SKM-1 (cell line): ENCODE measurements around the gene PRKAG2.
"Not testable (repeated sequence)": the region's sequence is repeated elsewhere in the genome, so short reads cannot be mapped to it uniquely, and the experiment has no call there.

Source experiments
- DNase-seq: peaks from one replicate; lab custom pipeline; 2025; ENCODE audit not compliant: unreplicated experiment; lab: John Stamatoyannopoulos, UW

The PRKAG2 gene

DNA sequence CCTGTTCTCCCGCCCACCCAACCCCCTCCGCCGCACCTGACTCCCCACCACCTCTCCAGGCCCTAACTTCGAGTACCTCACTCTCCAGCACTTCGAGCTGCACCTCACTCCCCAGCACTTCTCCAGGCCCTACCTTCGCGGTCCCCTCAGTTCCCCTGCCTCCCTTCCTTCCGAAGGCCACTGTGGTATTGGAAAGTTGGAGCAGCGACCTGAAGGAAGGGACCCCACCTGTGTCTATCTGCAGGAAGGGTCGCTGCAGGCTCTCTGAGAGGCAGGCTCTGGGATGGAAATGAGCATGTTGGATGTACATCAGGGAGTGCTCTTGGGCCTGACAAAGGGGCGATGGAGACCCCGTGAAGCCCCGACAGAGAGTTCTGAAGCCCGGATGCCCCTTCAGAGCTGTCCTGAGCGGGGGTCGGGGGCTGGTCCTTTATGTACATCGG, 122.2 kb downstream of the PRKAG2 start:
- no peak for DNase-seq

DNA sequence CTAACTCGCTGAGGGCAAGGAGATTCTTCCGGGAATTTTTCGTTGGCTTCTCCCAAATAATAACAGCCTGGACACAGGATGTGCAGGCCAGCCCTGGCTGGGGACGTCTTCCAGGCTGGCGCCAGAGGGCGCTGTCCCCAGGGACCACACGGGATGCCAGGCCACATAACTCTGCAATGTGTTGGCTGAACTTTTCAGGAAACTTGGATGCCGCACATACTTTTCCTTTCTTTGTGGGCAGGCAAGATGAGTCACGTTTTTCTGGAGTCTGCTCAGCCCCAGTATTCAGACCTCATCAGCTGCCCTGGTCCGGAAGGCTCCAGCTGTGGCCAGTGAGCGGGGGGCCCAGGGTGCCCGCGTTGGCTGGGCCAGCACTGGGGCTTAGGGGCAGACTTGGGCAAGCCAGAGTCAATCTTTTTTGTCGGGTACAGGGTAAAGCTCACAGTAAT, 122.7 kb downstream of the PRKAG2 start:
- DNase-seq, result no peak

DNA sequence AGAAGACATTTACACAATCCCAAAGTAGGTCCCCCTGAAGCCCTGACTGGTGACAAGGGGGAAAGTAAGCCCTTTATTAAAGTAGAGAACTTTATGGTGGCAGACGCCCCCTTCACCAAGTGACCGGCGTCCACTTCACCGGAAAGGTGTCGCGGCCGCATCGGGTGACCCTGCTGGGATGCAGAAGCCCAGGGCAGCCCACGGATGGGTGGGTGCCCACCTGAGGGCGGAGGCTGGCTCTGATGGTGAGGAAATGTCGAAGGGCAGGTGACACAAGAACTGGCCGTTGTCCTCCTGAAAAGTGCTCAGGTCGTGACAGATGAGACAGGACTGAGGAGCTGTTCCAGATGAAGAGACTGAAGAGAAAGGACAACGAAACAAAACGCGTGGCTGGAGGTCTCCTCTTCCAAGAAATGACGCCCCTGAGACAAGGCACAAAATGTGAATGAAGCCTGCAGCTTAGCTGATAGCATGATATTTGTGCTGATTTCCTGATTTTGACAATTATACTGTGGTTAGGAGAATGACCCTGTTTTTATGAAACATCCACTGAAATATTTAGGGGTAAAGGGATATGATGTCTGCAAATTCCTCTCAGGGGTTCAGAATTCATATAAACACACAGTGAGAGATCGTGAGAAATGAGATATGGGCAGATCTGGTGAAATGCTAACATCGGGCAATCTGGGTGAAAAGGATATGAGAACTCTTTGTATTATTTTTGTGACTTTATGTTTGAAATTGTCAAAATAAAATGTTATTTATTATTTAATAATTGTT, 123.9 kb downstream of the PRKAG2 start:
- no peak for DNase-seq

DNA sequence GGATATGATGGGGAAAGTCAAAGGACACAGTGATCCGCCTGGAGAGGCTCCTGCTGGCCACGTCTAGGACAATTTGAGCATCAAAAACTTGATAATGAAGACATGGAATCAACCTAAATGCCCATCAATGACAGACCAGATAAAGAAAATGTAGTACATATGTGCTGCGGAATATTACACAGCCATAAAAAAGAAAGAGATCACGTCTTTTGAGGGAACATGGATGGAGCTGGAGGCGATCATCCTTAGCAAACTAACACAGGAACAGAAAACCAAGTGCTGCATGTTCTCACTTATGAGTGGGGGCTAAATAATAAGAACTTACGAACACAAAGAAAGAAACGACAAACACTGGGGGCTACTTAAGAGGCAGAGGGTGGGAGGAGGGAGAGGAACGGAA, 124.9 kb downstream of the PRKAG2 start:
- DNase-seq, result no peak

DNA sequence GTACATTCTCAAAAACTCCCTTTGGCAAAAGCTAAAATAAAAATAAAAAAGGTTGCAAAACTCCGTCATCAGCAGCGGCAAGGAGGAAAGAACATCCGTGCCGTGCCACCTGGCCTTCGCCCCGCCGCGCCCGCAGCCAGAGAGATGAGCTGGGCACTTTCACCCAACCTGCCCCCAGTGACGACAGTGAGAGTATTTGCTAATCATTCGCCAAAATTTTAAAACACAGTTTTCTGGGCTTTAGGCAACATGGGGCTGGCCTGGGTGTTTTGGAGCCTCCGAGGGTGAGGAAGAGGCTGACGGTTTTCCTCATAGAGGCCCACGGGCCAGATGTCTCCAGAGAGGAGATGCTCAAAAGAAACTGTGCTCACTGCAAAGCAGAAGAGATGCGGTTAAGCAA, 128.2 kb downstream of the PRKAG2 start:
- DNase-seq, result no peak

DNA sequence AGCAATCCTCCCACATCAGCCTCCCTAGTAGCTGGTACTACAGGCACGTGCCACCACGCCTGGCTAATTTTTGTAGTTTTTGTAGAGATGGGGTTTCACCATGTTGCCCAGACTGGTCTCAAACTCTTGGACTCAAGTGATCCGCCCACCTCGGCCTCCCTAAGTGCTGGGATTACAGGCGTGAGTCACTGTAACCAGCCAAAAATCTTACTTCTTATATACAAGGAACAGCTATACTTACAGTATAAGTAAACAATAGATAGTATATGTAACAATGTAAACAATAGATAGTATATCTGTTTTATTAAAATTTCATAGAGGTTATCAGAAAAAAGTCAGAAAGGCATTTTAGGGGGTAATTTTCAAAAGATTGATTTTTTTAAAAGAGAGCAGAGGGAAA, 128.9 kb downstream of the PRKAG2 start:
- not testable (repeated sequence) for DNase-seq

DNA sequence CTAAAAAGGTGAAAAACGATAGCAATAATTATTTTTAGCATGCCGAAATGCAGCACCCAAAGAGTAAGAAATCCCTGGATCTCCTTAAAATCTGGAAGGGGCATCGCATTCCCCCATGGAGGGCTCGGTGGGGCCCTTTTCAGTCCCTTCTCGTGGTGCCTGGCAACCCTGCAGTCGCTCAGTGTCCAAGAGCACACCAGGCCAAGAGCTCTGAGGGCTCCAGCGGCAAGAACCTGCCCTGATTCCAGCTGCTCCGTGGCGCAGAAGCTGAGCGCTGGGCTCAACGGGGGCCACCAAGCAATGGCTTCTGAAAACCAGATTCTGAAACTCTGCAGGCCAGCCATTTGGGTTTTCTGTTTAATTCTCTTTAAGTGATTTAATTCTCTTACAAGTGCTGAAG, 131.2 kb downstream of the PRKAG2 start:
- DNase-seq, result no peak

DNA sequence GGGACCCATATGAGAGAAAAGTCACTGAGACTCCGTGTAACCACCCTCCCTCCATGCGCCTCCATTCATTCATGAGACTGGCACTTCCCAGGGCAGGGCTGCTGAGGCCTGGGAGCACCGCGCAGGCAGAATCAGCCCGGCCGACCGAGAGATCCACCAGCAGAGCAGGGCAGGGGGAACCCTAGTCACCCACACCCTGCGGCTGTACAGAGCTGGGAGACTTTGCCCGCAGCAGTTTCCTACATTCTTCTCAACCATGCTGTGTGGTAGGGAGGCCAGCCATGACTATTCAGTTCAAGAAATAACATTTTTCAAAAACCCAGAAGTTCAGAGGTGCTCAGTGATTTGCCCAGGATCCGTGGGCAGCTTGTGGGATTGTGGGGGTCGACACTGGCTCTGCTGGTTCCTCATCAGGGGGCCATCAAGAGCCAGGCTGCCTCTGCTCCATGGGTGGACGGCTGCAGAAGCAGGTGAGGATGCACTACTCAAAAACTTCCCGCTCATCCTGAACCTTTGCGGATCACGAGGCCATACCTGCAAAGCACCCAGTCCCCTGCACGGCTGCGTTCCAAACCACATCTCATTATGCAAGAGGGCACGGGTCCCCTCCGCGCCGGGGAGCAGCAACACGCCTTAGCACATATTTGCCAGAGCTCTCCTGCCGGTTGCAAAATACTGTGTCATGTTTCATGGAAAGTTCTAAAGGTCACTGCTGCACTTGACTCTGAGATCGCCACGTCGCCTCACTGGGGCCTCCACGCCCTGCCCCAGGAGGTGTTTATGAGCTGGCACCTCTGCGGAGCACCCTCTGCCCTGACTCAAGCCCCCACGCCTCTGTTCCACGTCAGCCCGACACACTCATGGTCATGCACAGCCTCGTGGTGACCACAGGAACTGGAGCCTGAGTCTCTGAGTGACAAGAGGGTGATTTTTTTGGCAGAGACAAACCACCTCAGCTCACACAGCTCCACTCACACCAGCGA, 132.0 kb downstream of the PRKAG2 start:
- no peak for DNase-seq

DNA sequence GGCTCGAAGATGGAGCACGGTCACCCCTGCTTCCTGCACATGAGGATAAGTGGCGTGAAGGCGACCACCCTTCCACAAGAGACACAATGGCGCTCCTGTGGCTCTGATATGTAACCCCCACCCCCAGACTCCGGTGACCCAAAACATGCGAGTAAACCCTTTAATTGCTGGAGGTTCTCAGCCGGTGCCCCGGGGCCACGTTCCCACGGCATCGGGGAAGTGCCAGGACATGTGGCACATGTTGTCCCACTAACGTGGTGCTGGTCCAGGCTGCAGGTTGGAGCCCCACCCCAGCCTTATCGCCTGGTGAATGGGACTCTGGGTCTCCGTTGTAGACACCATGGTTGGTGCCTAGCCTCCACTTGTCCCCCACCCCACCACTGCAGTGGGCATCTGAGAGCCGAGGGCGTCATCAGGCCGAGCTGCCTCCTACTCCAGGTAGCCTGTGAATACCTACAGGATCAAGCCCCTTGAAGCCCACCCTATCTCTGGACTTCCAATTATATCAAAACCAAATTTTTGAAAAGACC, 132.8 kb downstream of the PRKAG2 start:
- DNase-seq, result no peak

DNA sequence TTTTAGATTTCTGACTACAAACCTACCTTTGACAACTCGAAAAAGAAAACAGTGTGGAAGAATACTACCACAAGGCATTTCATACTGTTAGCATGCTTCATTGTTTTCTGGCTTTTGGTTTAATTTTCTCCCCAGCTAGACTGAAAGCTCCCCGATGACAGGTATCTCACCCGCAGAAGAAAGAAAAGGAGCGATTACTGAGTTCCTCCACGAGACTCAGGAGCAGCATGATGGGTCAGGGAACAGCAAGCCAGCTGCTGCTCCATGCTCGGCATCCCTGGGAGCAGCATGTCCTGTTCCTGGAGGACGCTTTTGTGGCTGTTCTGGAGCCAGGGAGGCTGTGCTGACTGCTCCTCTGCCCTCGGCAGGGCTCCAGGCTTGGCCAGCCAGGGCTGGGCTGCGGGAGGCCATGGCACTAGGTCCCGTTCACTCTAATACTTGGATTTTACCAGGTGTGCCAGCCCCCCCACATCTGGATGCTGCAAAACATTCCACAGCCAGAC, 133.4 kb downstream of the PRKAG2 start:
- DNase-seq, result no peak

DNA sequence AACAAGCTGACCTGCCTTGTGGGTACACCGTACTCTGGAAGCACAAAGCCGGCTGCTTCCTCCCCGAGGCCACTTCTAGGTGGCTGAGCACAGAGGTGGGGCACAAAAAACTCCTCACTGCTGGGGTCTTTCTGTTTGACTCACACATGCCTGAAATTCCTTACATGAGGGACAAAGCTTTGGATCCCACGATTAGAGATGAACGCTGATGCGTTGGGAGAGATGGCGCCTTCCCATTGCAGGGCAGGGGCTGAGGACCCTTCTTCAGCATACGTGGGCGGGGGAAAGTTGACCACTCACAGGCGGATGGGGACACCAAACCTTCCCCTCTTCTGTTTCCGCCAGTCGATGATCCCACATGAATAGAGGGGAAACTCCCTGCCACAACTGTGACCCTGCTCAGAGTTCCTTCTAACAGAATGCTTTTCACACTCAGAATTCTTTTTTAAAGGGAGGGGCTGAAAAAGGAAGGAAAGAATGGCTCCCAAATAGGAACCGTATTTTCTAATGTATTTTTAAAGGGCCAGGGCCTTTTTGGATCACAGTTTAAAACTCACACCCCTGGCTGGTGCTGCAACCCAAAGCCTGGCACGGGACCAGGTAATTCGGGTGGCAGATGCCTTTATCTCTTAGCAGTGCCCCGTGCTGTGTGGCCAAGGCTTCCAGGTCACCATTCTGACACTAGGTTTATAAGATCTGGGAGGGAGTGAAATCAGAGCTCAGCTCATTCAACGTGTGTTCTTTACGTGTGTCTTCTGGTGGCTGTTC, 134.0 kb downstream of the PRKAG2 start:
- no peak for DNase-seq

DNA sequence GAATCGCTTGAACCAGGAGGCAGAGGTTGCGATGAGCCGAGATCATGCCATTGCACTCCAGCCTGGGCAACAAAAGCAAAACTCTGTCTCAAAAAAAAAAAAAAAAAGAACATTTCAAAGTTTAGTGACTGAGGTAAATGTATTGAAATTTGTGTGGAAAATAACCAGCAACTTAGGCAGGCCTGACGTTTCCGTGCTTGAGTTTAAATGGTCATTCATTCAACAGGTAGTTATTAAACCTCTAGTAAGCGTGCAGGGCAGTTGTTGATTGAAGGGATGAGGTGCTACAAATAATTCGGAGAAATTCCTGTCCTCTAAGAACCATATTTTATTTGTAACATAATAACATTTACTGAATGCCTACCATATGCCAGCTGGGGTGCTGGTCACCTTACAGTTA, 135.3 kb downstream of the PRKAG2 start:
- DNase-seq, result no peak

DNA sequence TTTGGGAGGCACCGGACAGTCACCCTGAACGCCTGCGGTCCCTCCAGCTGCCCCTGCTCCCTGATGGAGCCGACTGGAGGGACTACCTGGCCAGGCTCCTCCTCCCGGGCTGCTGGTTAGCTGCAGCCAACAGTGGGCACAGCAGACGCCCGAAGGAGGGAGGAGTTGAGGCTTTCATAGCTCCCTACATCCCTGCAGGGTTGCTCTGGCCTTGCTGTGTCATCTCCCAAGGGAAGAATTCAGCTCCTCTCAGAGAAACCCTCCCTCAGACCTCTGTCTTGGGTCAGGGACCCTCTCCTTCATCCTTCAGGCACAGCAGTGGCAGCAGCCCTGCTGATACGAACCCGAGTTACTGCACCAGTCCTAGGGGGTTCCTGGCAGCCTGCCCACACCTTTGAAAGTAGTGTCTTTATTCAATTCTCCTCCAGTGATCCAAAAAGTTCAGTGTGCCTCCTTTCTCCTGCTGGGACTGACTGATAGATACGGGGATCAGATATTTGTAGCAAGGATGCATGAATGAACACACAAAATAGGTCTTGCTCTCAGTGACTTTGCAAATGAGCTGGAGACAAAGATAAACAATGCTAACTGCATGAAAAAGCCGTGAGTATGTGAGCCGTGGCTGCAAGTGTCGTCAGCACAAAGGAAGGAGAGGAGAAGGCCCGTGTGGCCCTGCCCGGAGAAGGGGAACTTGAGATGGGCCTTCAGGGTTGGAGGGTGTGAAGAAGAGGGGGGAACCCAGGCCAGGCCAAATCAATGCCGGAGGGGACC, 136.6 kb downstream of the PRKAG2 start:
- no peak for DNase-seq

DNA sequence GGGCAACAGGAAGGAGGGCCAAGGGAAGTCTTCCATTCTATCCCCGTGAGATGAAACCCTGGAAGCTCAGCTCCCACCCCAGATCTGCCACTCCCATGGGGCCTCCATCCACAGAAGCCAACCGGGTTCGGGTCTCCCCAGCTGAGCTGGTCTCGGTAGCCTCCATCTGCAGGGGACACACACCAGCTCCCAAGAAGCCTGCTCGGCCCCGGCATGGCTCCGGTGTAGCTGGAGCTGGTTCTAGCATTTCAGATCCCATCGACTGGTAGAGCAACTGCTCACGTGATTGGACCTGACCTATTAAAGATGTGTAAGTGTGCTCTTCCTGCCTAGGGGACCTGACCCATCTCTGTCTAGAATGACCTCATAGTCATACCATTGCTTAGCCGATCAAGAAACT, 138.0 kb downstream of the PRKAG2 start:
- no peak for DNase-seq

DNA sequence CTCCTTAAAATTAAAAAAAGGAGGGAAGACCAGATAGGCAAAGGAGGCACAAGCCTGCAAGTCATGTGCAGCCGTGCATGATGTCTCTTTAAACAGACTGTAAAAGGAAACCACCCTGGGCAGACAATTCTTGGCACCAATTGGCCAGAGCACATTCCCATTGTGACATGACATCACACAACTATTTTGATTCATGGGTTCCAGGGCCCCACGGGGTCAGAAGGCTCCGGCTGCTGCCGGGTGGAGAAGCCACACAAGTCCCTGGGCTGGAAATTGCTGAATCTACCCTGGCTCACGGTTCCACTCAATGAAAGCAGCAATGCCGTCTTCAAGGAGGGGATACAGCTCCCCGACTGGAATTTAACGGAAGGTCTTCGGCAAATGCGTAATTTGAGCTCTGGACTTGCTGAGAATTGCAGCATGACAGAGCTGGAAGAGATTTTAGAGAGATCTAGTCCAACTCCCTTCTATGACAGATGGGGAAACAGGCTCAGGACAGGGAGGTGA, 140.5 kb downstream of the PRKAG2 start:
- no peak for DNase-seq

DNA sequence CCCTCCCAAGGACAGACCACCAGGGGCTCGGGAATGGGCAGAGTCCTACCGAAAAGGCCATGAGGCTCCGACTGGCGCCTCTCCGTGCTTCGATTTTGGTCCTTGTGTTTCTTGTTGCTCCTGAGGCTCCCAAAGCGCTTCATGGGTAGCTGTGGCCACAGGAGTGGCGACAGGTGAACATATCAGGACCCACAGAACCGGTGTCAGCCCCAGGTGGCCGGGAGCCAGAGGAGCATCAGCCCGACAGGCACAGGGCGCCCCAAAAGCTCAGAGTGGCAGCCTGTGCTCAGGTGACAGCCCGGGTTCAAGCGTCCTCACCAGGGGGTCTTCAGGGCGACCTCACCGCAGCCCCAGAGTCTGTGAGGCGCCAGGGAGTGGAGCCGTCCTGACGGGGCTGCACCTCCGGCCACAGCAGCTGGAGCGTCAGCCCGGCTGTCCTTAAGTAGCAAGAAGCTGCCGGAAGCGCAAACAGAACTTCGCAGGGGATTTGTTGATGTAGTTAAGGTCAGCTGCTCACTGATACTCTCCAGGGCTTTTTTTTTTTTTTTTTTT, 141.0 kb downstream of the PRKAG2 start:
- DNase-seq, result no peak

DNA sequence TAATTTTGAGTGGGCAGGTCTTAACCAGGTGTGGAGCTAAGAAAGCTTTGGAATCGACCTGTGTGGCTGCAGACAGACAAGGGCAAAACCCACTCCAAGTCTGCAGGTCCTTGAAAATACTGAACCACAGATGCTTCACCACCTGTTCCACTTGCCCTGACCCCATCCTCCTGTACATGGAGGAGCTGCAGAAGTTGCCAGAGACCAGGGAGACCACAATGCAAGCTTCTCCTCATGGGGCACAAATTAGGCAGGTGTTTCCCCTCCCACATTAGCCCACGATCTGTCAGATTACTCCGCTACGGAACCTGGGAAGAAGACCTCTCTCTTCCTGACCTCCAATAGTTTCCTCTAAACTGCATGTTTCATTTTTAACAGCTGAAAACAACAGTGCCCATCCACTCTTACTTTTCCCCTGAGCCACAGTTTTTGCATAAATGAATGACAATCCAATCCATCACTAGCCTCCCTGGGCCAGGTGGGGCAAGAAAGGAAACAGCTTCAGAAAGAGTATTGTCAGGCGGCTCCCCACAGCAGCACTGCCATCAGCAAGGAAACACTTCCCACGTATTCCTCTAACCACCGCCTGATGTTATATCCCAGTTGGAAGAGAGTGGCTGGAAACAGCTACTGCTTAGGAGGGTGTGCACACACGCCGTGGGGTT, 141.6 kb downstream of the PRKAG2 start:
- DNase-seq, result no peak

DNA sequence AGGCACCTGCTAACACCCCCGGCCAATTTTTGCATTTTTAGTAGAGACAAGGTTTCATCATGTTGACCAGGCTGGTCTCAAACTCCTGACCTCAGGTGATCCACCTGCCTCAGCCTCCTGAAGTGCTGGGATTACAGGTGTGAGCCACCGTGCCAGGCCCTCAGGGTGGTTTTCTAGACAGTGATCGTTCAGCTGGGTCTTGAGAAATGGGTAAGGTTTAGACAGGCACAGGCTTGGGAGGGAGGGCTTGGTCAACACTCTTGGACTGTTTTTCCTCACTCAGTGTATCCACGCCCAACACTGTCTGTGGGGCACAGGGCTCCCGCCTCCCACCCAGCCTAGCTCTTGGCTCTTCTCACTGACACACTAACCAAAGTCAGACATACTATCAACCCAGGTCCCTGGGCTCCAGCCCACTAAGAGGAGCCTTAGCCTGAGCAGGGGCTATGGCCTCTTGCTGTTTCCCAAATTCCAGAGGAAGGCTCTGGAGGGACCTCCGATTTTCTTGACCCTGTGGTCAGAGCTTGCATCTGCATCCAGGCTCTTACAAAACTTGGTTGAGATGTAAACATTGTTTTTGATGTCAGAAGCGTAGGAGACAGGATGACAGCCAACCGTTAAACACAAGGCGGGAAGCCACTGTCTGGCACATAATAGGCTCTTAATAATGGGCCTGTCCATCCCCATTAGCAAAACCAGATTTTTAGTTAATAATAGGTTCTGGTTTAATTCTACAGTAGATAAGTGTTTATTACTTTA, 143.9 kb downstream of the PRKAG2 start:
- DNase-seq, result no peak
